EH (cell line): ENCODE measurements around the gene FOXO3.

Experiments
- DNase-seq: peaks from one replicate; pipeline ENCODE4 v3.0.0-alpha.2; 2015; ENCODE audit warnings: low read depth

Gene FOXO3

DNA sequence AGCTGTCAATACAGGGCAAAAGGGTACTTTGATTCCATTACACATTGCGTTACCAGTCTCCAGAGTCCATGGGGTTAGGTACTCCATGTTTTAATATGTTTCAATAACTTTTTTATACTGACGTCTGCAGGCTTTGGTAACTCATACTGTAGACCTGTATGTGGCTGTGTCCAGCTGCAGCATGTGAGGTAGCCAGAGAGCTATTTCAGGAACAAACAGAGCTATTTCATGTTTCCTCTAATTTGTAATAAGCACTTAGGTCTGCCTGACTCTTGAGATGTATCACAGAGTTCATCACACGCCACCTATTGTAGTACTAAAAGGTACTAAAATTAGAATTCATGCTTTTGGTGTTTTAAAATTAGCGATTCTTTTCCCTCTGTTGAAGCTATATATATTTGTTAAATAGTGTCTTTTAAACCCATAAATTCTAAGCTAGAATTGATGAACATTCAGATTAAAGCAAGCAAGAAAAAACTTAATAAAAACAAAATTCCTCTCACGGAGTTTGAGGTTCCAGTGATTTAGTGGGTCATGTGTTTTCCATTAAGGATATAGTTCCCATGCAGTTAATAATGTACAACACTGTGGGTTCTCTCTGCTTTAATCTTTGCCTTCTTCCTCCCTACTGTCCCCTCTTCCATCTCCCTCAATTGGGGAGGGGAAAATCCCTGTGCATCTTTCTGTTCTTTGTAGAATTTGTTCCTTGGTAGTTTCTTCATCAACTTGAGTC lies 37.0 kb downstream of the FOXO3 start:
- DNase-seq: peak; percentile 39

DNA sequence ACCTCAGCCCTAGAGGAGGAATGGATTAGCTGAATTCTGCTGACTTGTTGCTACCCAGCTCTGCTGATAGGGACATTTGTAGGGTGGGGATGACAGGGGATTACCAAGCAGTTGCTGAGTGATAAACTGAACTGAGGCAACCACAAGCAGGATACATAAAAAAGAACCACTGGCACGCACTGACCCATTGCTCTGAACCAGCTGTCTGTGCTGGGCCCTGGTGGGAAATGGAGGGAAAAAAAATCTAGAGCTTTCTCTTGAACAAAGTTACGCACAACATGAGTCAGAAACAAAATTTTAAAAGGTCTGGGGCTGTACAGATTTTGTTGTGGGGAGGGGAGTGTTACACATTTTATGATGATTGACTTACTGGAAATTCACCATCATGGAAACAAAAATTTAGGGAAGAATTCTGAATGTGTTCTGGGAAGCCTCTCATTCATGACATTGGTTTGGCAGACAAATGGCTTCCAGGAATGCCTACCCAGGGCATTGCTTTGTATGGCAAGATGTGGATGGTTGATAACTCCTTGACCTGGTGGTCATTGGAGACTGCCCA lies 37.7 kb downstream of the FOXO3 start:
- DNase-seq: peak; percentile 88

DNA sequence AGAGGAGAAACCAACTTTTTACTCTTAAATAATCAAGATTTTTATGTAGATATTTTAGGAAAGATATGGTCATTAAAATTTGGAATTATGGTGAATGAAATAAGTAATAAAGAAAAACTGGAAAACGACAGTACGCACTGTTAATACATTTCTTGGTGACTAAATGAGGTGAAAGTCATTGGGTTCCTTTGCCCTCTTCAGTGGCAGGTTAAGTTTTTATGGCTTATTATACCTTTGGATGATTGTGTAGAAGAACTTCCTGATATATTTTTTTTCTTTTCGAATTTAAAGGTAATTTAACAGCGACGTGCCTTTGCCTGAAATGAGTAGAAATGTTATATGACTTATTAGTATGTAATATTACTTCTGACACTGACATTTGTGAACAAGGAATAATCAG lies 43.4 kb downstream of the FOXO3 start:
- no peak for DNase-seq

DNA sequence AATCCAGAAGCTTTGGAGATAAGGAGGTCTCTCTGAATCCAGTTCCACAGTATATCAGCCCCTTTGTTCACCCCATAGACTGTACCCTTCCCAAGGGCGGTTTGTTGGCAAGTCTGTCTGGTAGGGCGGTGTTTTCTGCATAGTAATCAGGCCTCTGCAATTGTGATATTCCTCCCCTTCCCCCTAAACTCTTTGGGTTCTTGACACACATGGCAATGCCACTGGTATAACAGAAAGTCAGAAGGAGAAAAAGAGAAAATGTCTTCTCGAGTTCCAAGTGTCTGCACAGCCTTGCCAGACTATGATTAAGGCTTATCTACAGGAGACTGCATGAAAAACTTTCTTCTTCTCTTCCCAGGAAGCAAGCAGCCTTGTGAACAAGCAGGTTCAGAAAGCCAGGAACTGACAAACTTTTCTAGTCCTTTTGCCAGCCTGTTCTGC lies 45.6 kb downstream of the FOXO3 start:
- no peak for DNase-seq

DNA sequence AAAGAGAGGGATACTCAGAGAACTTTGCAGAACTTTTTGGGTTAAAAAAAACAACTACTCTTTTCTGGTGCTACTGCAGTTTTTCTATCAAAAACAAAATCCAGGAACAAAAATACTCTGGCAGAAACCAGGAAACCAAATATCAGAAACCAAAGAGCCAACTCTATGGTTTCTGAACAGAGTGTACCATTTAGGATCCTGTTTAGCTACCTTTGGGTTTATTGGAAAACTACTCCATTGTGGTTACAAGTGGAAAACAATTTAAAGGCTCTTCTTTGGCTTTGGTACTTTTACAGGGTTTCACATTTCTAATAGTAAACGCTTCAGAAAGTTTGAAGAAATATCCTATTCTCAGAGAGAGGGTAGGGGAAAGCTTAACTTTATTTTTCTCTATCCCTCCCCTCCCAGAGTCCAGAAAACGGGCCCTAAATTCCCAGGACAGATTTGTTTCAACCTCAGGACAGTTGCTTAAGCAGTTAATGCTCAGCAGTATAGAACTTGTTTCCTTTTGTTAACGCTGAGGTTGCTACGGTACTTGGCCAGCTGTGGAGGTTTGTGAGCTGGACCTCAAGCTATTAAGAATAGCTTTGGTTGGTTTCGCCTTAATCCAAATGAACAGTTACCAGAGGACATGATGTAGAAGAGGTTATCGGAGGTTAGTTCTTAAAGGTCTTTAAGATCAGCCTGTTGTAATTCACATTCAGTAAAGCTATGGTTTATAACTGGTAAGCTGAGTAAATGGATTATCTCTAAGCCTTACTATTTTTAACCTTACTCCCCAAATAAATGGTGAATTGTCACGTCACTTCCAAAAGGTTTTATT lies 47.9 kb downstream of the FOXO3 start:
- DNase-seq: no peak

DNA sequence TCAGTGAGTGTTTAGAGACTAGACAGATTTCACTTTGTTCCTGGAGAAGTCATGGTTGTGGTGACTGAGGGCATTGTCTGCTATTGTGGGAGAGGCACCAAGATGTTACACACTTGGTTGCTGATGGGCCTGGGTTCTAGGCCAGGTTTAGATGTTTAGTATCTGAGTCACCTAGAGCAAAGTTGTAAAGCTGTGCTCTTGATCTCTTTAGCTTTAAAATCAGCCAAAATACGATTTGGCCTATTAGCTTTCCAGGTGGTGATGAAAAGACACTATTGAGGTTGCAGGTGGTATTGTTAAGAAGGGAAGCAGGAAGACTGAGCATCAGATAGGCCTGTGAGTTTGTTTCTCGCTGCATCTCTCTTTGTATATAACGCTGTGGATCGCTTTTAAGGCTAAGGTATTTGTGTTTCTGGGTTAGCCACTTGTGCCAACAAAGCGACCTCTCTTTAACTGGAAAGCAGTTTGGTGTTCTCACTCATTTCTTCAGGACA lies 48.6 kb downstream of the FOXO3 start:
- DNase-seq: peak; percentile 73

DNA sequence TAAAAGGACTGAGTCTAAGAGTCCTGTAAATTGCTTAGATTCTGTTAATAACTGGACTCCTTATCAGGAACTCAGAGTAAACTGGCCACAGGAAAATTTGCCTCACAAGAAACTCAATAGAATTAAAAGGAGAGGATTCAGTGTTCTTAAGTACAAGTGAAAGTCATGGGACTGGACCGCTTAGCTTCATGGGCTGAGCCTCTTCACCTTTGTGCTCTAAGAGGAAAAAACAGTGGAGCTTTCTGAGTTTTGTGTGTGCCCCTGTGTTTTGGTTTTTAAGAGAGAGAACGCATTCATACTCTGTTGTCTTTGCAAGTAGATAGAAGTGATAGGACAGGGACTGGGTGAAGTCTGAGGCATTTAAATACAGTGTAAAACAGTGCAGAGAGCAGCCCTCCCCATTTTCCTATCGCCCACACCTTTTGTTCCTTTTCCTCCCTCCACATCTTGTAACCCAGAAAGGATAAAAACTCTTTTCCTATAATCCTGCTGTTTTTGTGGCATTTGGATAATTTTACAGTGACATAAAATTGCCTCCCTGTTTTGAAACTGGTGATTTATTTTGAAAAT lies 49.6 kb downstream of the FOXO3 start:
- DNase-seq: no peak

DNA sequence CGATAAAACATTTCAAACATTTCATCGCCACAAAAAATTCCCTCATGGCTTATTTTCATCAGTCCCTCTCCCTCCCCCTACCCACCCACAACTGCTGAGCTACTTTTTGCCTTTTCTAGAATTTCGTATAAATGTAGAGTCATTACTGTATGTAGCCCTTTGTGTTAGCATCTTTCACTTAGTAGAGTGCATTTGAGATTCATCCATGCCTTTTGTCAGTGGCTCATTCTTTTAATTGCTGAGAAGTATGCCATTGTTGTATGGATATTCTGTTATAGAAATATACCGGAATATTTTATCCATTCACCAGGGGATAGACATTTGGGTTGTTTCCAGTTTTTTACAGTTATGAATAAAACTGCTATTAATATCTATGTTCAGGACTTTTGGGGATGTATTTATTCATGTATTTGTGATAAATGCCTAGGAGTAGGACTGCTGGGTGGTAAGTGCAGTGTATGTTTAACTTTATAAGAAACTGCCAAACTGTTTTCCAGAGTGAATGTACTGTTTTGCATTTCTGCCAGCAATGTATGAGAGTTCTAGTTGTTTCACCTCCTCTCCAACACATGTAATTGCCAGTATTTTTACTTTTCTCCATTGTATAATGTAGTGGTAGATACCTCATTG lies 50.4 kb downstream of the FOXO3 start:
- no peak for DNase-seq

DNA sequence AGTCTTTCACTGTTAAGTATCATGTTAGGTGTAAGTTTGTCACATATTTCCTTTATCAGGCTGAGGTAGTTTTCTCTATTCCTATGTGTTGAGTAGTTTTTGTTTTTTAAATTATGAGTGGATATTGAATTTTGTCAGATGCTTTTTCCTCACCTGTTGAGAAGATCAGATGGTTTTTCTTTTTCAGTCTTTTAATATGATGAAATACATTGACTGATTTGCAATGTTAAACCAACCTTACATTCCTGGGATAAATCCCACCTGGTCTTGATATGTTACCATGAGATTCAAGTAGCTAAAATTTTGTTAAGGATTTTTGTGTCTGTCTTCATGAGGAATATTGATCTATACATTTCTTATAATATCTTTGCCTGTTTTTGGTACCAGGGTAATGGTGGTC lies 52.1 kb downstream of the FOXO3 start:
- DNase-seq: no peak

DNA sequence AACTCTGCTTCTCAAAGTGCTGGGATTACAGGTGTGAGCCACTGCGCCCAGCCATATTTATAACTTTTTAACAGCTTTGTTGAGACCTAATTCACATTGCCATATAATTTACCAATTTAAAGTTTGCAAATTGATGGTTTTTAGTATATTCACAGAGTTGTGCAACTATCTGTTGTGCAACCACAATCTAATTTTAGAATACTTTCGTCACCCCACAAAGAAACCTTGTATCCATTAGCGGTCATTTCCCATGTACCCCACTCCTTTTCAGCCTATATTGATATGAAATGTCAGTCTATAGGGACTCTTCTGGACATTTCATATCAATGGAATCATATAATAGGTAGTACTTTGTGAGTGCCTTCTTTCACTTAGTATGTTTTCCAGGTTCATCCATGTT lies 55.8 kb downstream of the FOXO3 start:
- peak; percentile 30 for DNase-seq

DNA sequence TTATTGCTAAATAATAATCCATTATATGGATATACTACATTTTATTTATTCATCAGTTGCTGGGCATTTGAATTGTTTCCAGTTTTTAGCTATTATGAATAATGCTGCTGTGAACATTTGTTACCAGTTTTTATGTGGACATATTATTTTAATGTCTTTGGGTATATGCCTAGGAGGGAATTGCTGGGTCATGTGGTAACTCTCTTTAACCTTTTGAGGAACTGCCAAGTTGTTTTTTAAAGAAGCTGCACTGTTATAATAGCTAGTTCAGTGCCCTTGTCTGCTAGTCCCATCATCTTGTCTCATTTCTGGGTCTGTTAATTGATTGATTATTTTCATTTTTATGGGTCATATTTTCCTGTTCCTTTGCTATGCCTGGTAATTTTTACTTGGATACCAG lies 56.3 kb downstream of the FOXO3 start:
- DNase-seq: peak; percentile 52

DNA sequence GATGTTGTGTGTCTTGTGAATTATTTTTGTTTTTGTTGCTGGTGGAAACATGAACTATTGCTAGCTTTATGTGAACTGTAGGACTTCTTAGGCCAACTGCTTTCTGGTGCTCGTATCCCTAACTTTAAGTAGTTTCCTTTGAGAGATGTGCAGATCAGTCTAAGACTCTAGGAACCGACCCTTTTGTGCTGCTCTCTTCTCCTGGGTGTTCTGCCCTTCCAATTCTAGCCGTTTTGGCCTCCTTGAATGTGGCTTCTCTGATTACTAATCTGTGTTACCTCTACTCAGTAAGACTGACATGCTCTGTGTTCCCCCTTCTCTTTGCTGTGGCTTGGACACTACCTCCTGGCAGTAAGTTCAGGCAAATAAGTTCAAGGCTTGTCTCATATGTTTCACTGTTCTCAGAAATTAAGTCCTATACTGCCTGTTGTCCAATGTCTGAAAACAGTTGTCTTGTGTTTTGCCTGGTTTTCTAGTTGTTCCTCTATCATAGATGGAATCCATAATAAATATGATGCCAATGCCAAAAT lies 58.0 kb downstream of the FOXO3 start:
- DNase-seq: no peak

DNA sequence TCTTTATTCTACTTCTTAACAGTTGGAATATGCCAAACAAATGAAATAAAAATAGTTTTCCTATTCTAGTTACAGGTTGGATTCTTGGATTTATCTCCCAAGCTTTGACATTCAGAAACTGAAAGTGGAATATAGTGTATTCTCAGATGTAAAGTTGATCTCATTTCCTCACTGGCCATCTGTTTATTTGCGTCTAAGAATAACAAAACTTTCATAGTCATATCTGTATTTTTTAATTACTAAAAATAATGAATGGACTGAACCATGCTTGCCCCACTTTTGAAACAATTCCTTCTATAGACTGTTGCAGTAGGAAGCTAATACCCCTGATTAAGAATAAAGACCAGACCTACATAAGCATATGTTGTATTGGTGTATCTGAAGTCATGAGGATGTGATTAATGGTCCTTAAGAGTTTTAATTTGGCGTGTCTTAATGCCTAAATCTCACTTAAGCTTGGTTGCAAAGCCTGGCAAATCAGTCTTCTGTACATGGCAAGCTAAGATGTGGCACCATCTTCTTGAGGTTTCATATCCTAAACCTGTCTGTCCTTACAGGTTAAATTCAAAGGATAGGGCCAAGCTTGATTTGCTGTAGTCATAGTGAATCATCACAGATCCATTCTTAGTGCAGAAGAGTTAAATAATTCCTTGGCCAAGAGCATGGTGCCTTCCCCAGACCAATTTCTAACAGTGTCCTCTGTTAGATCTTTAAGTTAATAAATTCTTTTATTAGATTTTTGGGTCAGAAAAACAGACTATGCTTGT lies 58.9 kb downstream of the FOXO3 start:
- DNase-seq: no peak

DNA sequence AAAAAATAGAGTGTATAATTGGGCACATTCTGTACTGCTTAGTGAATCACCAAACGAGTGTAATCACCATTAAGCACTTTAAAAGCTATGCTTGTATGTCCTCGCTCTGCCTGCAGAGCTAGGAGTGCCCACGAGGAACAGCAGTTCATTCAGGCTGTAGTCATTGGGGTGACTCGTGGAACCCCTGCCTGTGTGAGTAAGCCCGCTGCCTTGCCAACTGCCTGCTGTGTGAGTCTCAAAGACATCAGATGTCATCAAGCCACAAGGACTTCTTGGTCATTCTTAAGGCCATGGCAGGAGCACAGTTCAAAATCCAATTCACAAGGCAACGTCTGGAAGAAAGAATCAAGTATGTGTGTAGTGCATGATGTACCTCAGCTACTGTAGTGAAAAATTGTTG lies 60.4 kb downstream of the FOXO3 start:
- DNase-seq: peak; percentile 85

DNA sequence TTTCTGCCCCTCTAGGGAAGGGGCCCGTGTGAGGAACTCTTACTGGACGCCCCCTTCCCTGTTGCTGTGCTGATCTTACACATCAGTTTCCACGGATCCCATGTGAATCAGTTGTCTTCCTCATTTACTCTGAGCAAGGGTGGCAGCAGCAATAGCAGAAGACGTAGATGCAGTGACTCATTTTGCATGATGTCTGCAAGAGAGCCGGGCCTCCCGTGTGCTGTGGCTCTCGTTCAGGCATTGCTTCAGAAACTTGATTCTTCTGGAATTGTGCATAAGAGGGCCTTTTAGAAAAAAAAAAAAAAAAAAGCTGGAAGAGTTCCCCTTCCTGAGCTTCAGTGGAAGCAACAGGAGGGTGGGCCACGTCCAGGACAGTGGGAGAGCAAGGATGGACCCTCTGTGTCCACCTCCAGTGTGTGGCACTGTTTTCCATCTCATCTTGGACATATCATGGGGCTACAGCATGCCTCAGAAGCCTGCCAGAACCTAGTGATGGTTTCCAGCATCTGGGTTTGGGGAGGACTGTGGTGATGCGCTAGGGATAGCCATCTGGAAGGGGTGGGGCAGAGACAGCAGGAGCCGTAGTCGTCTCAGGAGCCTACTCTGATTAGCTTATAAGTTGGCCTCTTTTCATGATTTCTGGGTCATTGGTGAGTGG lies 62.1 kb downstream of the FOXO3 start:
- DNase-seq: peak; percentile 91

DNA sequence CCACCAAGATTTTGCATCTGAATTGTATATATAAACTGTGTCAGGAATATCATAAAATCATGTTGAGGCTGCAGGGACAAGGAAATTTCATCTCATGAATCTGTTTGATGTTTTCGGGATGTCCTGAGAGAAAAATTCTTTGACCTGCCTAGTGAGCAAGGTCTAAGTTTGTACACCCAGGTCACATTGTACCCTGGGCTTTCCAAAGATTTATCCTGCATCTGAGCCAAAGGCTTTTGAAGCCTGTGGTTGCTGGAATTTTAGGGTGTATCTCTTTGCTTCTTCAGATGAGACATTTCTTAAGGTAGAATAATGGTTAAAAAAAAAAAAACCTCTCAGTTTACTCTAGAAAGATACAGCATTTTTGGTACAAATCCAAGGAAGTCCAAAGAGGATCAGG lies 63.3 kb downstream of the FOXO3 start:
- DNase-seq: no peak

DNA sequence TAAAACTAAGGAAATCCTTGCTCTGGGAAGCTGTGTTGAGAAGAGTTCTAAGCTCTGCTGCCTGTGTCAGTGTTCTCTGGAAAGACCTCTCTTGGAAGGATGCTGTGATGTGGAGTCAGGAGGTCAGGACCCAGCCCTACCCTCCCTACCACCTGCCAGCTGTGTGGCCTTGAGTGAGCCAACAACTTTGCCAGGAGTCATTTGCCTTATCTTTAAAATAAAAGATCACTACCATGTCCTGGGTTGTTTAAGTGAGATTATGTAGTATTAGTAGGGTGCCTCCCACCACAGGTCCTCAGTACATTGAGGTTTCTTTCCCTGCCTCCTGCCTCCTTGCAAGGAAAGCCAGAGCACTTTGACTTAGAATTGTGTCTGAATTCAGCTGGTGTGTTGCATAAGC lies 64.9 kb downstream of the FOXO3 start:
- no peak for DNase-seq

DNA sequence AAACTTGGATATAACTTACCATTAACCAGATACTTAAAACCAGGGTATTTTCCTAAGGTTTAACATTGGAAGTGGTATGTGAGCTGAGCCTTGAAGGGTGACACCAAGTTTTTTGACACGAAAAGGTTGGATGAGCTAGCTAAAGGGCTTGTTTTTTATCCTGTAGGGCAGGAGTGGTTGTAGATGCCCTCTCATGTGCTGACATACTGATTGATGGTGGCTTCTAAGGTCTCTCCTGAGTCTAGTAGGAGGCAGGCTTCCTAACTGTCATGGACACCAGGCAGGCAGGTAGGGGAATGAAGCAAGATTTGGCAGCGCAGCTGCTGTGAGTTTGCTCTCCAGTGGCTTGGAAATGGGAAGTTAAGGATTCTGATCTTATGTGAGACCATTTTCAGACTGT lies 66.1 kb downstream of the FOXO3 start:
- DNase-seq: no peak

DNA sequence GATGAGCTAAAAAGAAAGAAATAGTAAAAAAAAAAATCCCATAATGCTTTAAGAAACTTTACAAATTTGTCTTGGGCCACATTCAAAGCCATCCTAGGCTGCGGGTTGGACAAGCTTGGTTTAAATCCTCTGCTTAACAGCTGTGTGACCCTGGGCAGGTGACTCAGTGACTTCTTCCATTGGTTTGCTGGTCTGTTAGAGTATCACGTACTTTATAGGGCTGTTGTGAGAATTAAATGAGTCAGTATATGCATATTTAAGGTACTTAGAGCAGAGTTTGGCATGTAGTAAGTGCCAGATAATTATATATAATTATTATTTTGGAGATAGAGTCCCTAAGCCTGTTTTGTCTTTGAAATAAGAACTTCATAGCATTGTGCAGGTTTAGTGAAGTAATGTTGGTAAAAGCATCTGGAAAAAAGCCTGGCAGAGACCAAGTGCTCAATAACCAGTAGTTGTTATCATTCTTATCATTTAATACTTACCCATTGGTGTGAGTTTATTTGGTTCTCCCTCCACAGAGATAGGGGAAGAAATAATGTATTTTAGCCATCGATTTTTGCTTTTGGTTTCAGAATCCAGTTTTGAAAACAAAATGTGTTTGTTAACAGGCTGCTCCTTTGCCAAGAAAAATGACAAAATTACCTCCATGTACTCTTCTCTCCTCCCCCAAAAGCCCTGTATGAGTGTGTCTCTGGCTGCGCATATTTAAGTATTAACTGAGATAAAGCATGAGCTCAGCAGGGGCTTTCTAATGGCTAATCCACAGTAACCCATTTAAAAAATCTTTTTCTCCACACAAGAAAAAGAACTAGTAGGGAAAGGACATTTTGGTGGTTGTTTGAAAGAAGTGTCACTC lies 67.2 kb downstream of the FOXO3 start:
- peak; percentile 58 for DNase-seq
